Adipocyte (in vitro differentiated cells): Measurements from ENCODE around the gene MXD1.
A peak's percentile ranks its signal among the peaks of the same experiment; 100 is the strongest.

Experiments
- DNase-seq: peaks from one replicate; pipeline ENCODE4 v3.0.0-alpha.2; 2015; ENCODE audit warnings: low read depth
- H3K27me3 ChIP-seq: replicated peaks from 2 replicates; pipeline ENCODE4 v1.7.0; 2013; ENCODE audit warnings: mild to moderate bottlenecking, low read length, moderate library complexity; ENCODE audit not compliant: control insufficient read depth, insufficient read depth
- H3K36me3 ChIP-seq: 2 replicates; pipeline ENCODE4 v1.7.0; 2013; ENCODE audit warnings: low read length, mild to moderate bottlenecking, moderate library complexity; ENCODE audit not compliant: control insufficient read depth, insufficient read depth, severe bottlenecking
- H3K4me1 ChIP-seq: 2 replicates; pipeline ENCODE4 v1.7.0; 2013; ENCODE audit warnings: mild to moderate bottlenecking, low read length, moderate library complexity; ENCODE audit not compliant: control insufficient read depth, insufficient read depth
- H3K4me3 ChIP-seq: 2 replicates; pipeline ENCODE4 v1.7.0; 2013; ENCODE audit warnings: mild to moderate bottlenecking, low read length, moderate library complexity
- H3K9ac ChIP-seq: 2 replicates; pipeline ENCODE4 v1.7.0; 2013; ENCODE audit warnings: mild to moderate bottlenecking, low read length, moderate library complexity
- H3K9me3 ChIP-seq: 2 replicates; pipeline ENCODE4 v1.7.0; 2013; ENCODE audit warnings: mild to moderate bottlenecking, low read length, moderate library complexity; ENCODE audit not compliant: control insufficient read depth

Gene MXD1

GRCh38 chr2:69914164-69914949 is 552 bp upstream of the MXD1 start:
- Histone ChIP-seq H3K4me3 (peak overlapping the region; percentile 80), H3K9ac (peak overlapping the region; percentile 88), H3K27me3 (no peaks in the 10 kb centered on the region), H3K36me3 (peaks cover 27% of the 10 kb centered on the region), H3K4me1 (peaks cover 32% of the 10 kb centered on the region), H3K9me3 (no peaks in the 10 kb centered on the region)
- peak; percentile 100 for DNase-seq

GRCh38 chr2:69916106-69916505 is 1.2 kb downstream of the MXD1 start:
- H3K4me1 ChIP-seq, result peaks cover 32% of the 10 kb centered on the region
- H3K4me3 ChIP-seq, result peak overlapping the region; percentile 84
- no peak for DNase-seq

GRCh38 chr2:69917852-69918251 is 2.9 kb downstream of the MXD1 start:
- Histone ChIP-seq H3K9me3 (no peaks in the 10 kb centered on the region), H3K4me3 (peak overlapping the region; percentile 65), H3K36me3 (peaks cover 40% of the 10 kb centered on the region), H3K4me1 (peaks cover 32% of the 10 kb centered on the region), H3K27me3 (no peaks in the 10 kb centered on the region), H3K9ac (peak overlapping the region; percentile 67)
- peak; percentile 75 for DNase-seq

More at GRCh38 chr2:69916106-69916505, 1.2 kb downstream of the MXD1 start:
- Histone ChIP-seq H3K9ac (peak overlapping the region; percentile 89), H3K9me3 (no peaks in the 10 kb centered on the region), H3K36me3 (peaks cover 29% of the 10 kb centered on the region), H3K27me3 (no peaks in the 10 kb centered on the region)

- Histone ChIP-seq H3K4me1 (peaks cover 32% of the 10 kb centered on the region), H3K9me3 (no peaks in the 10 kb centered on the region), H3K27me3 (no peaks in the 10 kb centered on the region), H3K36me3 (peaks cover 42% of the 10 kb centered on the region), H3K4me3 (peak overlapping the region; percentile 65), H3K9ac (peak overlapping the region; percentile 67)
- no peak for DNase-seq
Observed at GRCh38 chr2:69918401-69918800, 3.5 kb downstream of the MXD1 start.

- DNase-seq, result no peak
- H3K9ac ChIP-seq, result no peak overlapping the region
- H3K9me3 ChIP-seq, result no peaks in the 10 kb centered on the region
- no peaks in the 10 kb centered on the region for H3K27me3 ChIP-seq
- H3K36me3 ChIP-seq, result peaks cover 60% of the 10 kb centered on the region
- no peak overlapping the region for H3K4me3 ChIP-seq
- H3K4me1 ChIP-seq, result peaks cover 23% of the 10 kb centered on the region
Observed at GRCh38 chr2:69923116-69923515, 8.2 kb downstream of the MXD1 start.

GRCh38 chr2:69926849-69927515 is 12.1 kb downstream of the MXD1 start:
- peak; percentile 85 for DNase-seq
- no peak overlapping the region for H3K4me3 ChIP-seq
- peak overlapping the region; percentile 6 for H3K9ac ChIP-seq
- H3K27me3 ChIP-seq, result no peaks in the 10 kb centered on the region
- no peaks in the 10 kb centered on the region for H3K9me3 ChIP-seq
- peaks cover 51% of the 10 kb centered on the region for H3K36me3 ChIP-seq
- H3K4me1 ChIP-seq, result peaks cover 16% of the 10 kb centered on the region

DNA sequence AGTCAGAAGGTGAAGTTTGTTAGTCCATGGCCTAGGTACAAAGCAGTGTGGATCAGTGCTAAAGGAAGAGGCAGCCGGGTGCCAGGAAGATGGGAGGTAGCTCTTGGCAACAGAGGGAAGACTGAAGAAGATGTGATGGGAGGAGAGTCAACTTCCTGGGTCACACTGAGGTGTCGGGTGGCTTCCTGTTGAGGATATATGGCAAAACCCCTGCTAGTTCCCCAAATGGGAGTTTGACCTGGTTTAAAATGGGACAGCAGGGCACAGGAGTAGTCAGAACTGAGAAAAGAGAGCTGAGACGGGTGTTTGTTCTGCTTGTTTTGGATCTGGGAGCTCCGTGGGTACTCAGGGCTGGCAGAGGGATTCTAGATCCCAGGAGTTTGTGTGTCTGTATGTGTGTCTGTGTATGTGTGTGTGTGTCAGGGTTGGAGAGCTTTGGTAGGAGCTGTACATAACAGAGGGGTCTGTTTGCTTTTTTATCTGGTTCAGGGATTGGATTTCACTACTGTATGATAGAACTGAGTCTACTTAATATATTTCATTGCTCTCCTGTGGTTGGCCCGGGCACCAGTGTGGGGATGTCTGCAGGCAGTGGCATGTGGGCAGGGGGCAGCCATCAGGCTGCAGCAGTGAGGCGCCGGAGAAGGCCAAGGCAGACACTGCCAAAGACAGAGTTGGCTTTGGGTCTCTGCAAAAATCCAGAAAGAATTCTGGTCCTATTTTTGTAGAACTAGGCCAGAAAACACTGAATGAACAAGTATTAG is 17.1 kb downstream of the MXD1 start:
- DNase-seq, result no peak
- Histone ChIP-seq H3K4me1 (peaks cover 32% of the 10 kb centered on the region), H3K9ac (no peak overlapping the region), H3K27me3 (no peaks in the 10 kb centered on the region), H3K4me3 (no peak overlapping the region), H3K9me3 (no peaks in the 10 kb centered on the region), H3K36me3 (peaks cover 39% of the 10 kb centered on the region)

GRCh38 chr2:69932596-69932922 is 17.6 kb downstream of the MXD1 start:
- no peaks in the 10 kb centered on the region for H3K27me3 ChIP-seq
- H3K36me3 ChIP-seq, result peaks cover 44% of the 10 kb centered on the region
- DNase-seq, result no peak
- no peak overlapping the region for H3K4me3 ChIP-seq
- peaks cover 26% of the 10 kb centered on the region for H3K4me1 ChIP-seq
- H3K9me3 ChIP-seq, result no peaks in the 10 kb centered on the region
- H3K9ac ChIP-seq, result no peak overlapping the region

GRCh38 chr2:69933254-69933828 is 18.4 kb downstream of the MXD1 start:
- no peaks in the 10 kb centered on the region for H3K9me3 ChIP-seq
- no peak for DNase-seq
- H3K27me3 ChIP-seq, result no peaks in the 10 kb centered on the region
- H3K36me3 ChIP-seq, result peaks cover 48% of the 10 kb centered on the region
- peak overlapping the region; percentile 73 for H3K9ac ChIP-seq
- H3K4me3 ChIP-seq, result peak overlapping the region; percentile 69
- H3K4me1 ChIP-seq, result peaks cover 21% of the 10 kb centered on the region

DNA sequence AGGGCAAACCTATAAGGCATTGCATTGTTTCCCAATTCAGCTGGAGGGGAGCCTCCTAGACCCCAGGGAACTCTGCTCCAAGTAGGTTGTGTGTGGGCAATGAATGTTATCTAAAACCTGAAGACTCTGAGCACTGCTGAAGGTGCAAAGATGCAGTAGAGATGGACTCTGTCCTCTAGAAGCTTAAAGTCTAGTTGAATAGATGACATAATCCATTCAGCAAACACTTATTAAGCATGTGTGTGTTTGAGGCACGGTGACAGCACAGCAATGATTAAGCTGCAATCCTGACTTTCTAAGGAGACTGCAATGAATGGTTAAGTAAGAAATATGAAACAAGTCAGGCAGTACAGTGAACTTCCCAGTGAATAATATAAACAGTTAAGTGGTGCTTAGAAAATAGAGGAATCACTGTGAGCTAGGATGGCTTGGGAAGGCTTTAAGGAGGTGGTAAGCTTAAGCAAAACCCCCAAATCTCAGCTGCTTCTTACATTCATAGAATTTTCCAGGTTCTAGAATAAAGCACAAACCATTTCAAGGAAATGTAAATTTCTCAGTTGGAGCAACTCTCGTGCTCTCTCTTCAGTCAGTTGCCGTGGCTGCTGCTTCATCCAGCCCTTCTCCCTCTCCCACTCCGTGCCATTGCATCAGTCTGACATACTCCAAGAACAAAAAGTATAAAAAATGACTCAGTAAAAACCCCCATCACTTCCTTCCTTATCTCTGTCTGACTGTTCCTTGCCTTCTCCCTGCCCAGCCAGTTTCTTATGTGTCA is 19.1 kb downstream of the MXD1 start:
- Histone ChIP-seq H3K27me3 (no peaks in the 10 kb centered on the region), H3K4me1 (peaks cover 21% of the 10 kb centered on the region), H3K9ac (peak overlapping the region; percentile 73), H3K9me3 (no peaks in the 10 kb centered on the region), H3K4me3 (peak overlapping the region; percentile 69), H3K36me3 (peaks cover 48% of the 10 kb centered on the region)
- peak; percentile 88 for DNase-seq
